Cortex of kidney (tissue), 1 donor: Measurements from ENCODE around the gene REEP6.
"Not testable (repeated sequence)": the region's sequence is repeated elsewhere in the genome, so short reads cannot be mapped to it uniquely, and the experiment has no call there.

ENCODE experiments used
- DNase-seq: peaks from one replicate; lab custom pipeline; 2025; lab: John Stamatoyannopoulos, UW

The REEP6 gene

DNA sequence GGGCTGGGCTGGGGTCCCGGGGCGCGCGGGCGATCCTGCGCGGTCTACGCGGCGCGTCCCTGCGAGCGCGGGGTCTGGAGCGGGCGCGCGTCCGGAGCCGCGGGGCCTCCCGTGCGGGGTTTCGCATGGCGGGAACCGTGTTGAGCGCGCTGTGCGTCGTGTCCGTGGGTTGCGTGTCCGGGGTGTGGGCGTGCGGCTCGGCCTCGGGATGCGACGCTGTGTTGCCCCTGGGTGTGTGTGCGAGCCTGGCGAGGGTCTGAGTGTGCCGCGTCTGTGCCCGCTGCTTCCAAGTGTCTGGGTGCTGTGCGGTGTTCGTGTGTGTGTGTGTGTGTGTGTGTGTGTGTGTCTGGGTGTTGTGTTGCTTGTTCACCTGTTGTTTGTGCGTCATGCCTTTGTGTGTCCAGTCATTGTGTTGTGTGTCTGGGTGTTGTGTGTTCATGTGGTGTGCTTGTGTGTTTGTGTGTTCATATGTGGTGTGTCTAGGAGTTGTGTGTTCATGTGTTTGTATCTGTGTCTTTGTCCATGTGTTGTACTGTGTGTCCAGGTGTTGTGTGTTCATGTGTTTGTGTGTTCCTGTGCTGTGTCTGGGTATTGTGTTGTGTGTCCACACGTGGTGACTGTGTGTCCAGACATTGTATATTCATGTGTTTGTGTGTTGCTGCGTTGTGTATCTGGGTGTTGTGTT lies 33.4 kb downstream of the REEP6 start:
- DNase-seq = no peak

DNA sequence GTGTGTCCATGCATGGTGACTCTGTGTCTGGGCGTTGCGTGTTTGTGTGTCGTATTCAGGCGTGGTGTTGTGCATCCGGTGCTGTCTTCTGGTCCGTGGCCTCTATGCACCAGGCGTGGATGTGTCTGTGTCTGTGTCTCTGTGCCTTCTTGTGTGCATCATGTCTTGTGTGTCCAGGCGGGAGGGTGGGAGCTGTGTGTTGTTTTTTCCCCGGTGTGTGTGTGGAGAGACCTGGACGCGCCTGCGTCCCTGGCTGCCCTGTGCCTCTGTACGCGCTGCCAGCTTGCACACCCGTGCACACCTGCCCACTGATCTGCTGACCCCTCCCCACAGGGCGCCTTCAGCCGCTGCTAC lies 34.0 kb downstream of the REEP6 start:
- no peak for DNase-seq

DNA sequence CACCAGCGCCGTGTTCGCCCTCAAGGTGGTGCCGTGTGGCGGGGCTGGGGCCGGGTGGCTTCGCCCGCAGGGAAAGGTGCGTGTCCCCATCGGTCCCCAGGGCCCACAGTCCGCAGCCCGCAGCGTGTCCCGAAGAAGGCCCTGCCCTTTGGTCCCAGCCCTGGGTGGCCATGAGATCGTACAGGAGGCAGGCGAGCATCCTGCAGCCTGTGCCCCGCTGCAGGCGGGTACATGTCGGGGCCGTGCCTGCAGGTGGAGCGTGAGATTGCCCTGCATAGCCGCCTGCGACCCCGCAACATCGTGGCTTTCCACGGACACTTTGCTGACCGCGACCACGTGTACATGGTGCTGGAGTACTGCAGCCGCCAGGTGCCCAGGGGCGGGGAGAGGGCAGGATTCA lies 34.4 kb downstream of the REEP6 start:
- DNase-seq = no peak

DNA sequence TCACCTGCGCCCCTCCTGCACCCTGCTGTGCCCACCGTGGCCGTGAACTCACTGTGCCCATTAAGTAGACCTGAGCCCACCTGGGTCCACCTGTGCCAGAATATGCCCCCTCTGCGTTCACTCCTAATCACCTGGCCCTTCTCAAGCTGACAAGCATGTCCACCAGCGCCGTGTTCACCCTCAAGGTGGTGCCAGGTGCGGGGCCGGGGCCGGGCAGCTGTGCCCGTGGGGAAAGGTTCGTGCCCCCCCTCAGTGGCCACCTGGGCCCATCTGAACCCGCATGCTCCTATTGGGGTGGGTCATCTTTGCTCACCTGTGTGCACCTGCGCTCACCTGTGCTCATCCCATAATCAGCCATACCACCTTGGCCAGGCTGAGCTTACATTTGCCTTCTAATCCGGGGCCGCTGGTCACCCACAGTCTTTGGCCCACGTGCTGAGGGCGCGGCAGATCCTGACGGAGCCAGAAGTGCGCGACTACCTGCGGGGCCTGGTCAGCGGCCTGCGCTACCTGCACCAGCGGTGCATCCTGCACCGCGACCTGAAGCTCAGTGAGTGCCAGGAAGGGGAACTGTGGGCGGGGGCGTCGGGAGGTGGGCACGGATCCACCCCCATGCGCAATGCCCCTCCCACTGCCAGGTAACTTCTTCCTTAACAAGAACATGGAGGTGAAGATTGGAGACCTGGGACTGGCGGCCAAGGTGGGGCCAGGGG lies 35.2 kb downstream of the REEP6 start:
- DNase-seq = no peak

DNA sequence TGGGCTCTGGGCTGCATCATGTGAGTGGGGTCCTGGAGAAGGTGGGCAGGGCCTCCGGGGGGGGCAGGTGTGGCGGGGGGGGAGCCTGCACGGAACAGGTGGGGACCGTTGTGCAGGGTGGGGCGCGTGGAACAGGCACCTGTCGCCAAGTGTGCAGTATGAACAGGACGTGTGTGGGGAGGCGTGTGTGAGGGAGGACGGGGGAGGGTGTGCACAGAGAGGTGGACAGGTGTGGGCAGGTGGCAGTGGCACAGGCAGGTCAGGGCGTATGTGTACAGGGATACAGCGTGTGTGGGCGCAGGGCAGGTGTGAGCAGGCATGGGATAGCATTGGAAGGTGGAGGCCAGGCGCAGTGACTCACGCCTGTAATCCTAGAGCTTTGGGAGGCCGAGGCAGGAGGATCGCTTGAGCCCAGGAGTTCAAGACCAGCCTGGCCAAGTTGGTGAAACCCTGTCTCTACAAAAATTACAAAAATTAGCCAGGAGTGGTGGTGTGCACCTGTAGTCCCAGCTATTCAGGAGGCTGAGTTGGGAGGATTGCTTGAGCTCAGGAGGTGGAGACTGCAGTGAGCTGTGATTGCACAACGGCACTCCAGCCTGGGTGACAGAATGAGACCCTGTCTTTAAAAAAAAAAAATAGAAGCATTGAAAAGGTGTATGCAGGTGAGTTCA lies 36.1 kb downstream of the REEP6 start:
- no peak for DNase-seq

DNA sequence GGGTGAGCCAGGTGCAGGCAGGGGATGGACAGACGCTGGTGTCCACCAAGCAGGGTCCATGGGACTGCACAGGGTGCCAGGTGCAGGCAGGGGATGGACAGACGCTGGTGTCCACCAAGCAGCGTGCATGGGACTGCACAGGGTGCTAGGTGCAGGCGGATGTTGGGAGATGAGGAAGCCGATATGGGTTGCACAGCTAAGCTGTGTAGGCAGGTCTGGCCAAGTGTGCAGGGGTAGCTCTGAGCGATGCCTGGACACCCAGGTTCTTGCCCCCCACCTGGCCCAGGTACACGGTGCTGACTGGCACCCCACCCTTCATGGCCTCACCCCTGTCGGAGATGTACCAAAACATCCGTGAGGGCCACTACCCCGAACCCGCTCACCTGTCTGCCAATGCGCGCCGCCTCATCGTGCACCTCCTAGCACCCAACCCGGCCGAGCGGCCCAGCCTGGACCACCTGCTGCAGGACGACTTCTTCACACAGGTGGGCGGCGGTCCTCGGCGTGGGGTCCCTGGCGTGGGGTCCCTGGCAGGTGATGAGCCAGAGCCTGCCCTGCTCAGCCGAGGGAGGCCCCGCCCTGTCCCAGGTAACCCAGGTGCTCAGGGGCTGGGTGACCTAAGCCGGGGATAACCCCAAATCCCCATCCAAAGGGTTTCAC lies 36.8 kb downstream of the REEP6 start:
- DNase-seq = no peak

DNA sequence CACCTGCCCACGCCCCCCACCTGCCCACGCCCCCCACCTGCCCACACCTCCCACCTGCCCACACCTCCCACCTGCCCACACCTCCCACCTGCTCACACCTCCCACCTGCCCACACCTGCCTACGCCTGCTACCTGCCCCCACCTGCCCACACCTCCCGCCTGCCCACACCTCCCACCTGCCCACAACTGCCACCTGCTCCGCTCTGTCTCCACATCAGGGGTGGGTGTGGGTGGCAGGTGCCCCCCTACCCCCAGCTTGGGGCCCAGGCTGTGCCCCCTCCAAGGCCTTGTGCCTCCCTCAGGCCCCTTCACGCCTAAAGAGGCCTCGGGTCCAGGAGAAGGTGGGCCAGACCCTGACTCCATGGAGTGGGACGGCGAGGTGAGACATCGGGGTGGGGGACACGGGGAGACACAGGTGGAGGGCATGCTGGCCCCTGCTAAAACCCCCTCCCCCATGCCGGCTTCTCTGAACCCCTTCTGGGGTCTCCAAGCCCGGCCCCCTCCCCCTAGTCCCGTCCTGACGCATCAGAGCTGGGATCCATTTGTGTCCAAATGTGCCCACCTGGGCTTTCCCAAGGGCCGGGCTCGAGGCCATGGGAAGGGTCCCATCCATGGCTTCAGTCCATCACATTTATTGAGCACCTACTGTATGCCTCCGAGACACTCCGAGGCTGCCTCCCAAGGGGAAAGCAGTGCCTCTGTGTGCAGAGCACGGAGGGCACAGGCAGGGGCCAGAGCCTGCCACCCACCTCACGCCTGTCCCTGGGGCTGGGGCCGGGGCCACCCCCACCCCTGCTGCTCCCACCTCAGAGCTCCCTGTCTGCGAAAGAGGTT lies 37.8 kb downstream of the REEP6 start:
- DNase-seq = no peak

DNA sequence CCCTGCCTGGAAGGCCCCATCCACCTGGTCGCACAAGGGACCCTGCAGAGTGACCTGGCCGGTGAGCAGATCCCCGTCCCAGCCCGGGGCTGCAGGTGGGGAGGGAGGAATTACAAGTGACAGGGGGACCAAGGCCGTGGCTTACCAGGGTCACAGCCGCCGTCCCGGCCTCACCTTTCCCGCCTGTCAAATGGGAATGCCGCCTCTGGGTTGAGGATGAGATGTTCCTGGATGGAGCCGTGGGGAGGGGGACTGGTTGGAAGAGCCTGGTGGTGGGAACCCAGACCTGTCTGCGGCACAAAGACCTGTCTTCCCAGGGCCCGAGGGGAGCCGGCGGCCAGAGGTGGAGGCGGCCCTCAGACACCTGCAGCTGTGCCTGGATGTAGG lies 38.4 kb downstream of the REEP6 start:
- DNase-seq = no peak

DNA sequence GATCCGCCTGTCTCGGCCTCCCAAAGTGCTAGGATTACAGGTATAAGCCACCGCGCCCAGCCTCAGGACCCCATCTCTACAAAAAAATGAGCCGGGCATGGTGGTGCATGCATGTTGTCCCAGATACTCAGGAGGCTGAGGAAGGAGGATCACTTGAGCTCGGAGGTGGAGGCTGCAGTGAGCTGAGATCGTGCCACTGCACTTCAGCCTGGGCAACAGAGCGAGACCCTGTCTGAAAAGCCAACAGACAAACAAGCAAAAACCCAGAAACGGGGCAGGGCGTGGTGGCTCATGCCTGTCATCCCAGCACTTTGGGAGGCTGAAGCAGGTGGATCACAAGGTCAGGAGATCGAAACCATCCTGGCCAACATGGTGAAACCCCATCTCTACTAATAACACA lies 39.9 kb downstream of the REEP6 start:
- DNase-seq = not testable (repeated sequence)

DNA sequence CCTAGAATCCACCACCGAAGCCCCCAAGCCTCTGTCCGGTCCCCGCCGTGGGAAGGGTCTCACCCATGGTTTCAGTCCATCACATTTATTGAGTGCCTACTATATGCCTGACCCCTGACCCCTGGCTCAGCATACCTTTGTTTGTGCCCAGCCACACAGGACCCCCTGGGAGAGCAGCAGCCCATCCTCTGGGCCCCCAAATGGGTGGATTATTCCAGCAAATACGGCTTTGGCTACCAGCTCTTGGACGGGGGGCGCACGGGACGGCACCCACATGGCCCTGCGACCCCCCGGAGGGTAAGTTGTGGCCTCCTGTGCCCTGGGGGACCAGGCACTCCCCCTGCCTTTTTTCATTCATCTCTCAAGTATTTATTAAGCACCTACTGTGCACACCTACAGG lies 40.6 kb downstream of the REEP6 start:
- no peak for DNase-seq

DNA sequence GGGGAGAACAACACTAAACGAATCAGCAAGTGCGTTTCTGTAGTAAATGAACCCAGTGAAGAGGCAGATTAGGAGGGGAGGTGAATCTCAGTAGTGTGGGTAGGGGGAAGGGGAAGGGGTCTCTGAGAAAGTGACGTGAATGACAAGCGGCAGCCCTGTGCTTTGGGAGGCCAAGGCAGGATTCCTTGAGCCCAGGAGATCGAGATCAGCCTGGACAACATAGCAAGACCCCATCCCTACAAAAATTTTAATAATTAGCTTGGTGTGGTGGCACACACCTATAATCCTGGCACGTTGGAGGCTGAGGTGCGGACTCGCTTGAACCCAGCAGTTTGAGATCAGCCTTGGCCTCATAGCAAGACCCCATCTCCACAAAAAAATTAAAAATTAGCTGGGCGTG lies 41.0 kb downstream of the REEP6 start:
- no peak for DNase-seq

DNA sequence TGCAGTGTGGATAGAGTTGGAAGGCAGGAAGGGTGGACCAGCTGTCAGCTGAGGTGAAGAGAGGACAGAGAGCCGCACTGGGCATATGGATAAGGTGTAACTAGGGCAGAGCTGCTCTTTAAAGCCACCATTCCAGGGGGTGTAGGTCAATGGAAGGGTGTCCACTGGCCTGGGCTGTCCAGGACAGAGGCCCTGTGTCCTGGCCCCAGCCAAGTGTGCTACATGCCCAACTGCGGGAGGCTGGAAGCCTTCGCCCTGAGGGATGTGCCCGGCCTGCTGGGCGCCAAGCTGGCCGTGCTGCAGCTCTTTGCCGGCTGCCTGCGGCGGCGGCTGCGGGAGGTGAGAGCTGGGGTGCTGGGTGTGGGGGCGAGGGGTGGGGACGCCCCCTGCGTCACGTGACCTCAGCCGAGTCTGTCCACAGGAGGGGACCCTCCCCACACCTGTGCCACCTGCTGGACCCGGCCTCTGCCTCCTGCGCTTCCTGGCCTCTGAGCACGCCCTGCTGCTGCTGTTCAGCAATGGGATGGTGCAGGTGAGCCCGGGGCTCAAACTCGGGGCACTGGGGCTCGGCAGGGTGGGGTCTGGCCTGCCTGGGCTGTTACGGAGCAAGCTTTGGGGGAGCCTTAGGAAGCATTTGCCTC lies 42.6 kb downstream of the REEP6 start:
- no peak for DNase-seq

DNA sequence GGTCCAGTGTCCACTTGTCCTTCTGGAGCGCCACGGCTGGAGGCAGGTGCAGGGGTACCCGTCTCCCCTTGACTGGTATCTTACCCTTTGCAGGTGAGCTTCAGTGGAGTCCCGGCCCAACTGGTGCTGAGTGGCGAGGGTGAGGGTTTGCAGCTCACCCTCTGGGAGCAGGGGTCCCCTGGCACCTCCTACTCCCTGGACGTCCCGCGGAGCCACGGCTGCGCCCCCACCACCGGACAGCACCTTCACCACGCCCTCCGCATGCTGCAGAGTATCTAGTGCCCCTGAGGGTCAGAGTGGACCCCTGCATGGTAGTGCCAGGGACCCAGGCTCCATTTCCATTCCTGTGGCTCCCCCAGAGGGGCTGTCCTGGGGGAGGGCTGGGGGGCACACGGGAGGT lies 44.0 kb downstream of the REEP6 start:
- DNase-seq = no peak

DNA sequence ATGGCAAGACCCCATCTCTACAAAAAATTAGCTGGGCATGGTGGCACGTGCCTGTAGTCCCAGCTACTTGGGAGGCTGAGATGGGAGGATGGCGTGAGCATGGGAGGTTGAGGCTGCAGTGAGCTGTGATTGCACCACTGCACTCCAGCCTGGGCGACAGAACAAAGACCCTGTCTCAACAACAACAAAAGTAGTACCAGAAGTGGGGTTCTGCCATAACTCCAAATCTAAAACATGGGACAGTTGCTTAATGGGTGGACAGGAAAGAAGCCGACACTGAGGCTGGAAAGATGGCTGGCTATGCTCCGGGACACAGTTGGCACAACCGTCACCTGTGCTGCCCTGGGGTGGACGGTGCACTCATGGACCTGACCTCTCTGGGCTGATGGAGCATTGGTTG lies 44.7 kb downstream of the REEP6 start:
- DNase-seq = not testable (repeated sequence)

DNA sequence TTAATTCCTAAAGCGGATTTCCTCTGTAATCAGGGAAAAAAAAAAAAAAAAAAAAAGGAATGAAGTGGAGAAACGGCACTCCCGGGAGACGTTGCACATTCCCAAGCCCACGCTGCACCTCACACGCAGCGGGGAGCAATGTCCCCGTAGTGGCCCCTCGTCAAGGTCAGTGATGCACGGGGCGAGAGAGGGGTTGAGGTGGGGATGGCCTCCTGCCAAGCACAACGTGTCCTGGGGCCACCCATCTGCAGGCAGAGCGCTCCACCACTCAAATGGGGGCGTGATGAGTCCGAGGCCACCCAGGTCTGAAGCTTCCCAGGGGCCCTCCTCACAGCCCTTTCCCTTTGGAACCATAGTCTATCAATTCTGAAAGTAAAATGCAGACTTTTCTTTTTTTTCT lies 48.0 kb downstream of the REEP6 start:
- DNase-seq = no peak

DNA sequence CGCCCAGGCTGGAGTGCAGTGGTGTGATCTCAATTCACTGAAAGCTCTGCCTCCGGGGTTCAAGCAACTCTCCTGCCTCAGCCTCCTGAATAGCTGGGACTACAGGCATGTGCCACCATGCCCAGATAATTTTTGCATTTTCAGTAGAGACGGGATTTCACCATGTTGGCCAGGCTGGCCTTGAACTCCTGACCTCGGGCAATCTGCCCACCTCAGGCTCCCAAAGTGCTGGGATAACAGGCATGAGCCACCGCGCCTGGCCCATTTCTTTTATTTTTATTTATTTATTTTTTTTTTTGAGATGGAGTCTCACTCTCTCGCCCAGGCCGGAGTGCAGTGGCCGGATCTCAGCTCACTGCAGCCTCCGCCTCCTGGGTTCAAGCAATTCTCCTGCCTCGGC lies 48.8 kb downstream of the REEP6 start:
- not testable (repeated sequence) for DNase-seq

DNA sequence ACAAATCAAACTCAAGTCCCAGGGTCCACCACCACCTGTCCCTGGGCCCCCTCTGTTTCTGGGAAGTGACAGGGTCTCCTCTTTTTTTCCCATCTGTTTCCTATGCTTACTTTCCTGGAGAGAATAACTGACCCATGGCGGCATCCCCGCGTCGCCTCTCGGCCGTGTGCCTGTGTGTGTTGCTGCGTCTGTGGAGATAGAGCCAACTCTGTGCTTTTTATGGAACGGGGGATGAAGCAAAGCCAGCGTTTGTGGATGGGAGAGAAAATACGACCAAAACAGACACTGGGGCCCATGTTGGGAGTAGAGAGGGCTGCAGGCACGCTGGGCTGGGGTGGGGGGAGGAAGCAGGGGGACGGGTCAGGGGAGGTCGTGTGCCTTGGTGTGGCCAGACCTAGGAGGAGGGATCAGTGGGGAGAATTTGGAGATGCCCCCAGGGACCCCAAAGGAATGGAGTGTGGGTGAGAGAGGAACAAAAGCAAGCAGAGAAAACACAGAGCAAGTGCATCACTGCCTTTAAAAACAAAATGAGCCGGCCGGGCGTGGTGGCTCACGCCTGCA lies 49.5 kb downstream of the REEP6 start:
- DNase-seq = no peak
